Measurements from ENCODE around the gene HOXA4. TPM values are rescaled to one million over a fixed set of nuclear protein-coding genes. Genes with fewer than 3 reads are reported as not detected.

The HOXA4 gene
- total and polyA plus RNA-seq, 2 of the 8 experiments (the other 6 are each of a cell fraction or from before 2014, with no cell fraction given), result not detected

DNA sequence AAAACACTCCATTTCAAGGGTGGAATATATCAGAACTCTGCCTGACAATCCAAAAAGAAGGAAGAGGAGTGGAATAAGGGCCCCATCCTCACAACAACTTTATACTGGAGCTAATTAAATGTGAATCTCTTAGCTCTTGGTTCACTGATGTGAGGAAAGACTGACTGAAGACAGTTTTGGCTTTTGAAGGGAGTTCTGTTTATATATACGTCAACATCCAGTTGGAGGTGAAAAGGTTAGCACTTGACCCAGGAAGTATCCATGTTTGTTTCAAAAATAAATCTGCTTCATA lies 37.8 kb downstream of the HOXA4 start:
- no peak overlapping the region for H3K9ac ChIP-seq (replicated peaks in 1 of 4; ENCODE audit: extremely low read depth in 1 of 4, low read depth in 3 of 4, low read length in 3 of 4)
- no peak overlapping the region for H4K8ac ChIP-seq (ENCODE audit: extremely low read depth, insufficient read depth, low read length)
- H4K5ac ChIP-seq (ENCODE audit: insufficient read length, low read depth, low read length), result no peak overlapping the region
- H2AFZ ChIP-seq (ENCODE audit: low read length), result no peak overlapping the region
- H3K4me2 ChIP-seq (ENCODE audit: insufficient read depth in 1 of 2, low read depth in 2 of 2, low read length in 2 of 2), result no peak overlapping the region
- no peak overlapping the region for H3K18ac ChIP-seq (ENCODE audit: extremely low read depth, low read length)
- no peak for DNase-seq (ENCODE audit: low read depth in 1 of 2, low spot score in 2 of 2)
- H3K27ac ChIP-seq (ENCODE audit: low read depth, low read length), result no peak overlapping the region
- no peak overlapping the region for H4K91ac ChIP-seq (replicated peaks; ENCODE audit: insufficient read length, low read length)
- TF ChIP-seq SUZ12 (IDR thresholded peaks at IDR 0.05; ENCODE audit: low read length), result no peak
- TF ChIP-seq CHD1 (IDR thresholded peaks at IDR 0.05; ENCODE audit: low read depth, low read length), result no peak
- peak; percentile 59 for TF ChIP-seq EZH2 (IDR thresholded peaks at IDR 0.05; ENCODE audit: low read depth, low read length, severe bottlenecking)
- no peak overlapping the region for H2BK12ac ChIP-seq (ENCODE audit: low read depth, low read length)
- FAIRE-seq, result no peak
- peaks cover 0 to 5% (median 0%) of the 10 kb centered on the region in 4 experiments; a peak in 2 of 8 replicates for H3K36me3 ChIP-seq (ENCODE audit: control insufficient read depth in 2 of 4, insufficient read depth in 4 of 4, low read length in 3 of 4)
- no peaks in the 10 kb centered on the region for H3K79me2 ChIP-seq (ENCODE audit: control insufficient read depth in 1 of 2, insufficient read depth in 2 of 2, low read length in 2 of 2)
- no peak overlapping the region for H3K56ac ChIP-seq (replicated peaks; ENCODE audit: insufficient read length, low read depth, low read length)
- CTCF ChIA-PET (ENCODE audit: partially characterized antibody), result interaction anchor here (0.9 to 12.1 kb wide), 4 partner anchors 8 to 86 kb away, joined by 3 to 123 read pairs (median 4); partner anchors contain the start of genes HOXA5 and HOXA6
- peaks cover 7% of the 10 kb centered on the region; the same call in 1 of the 2 replicates for H3K23me2 ChIP-seq (ENCODE audit: low read depth, low read length)
- no peak overlapping the region for H3K4me3 ChIP-seq (ENCODE audit: extremely low read depth in 1 of 4, insufficient read depth in 2 of 4, low read depth in 3 of 4, low read length in 4 of 4)
- no peak overlapping the region for H3K4ac ChIP-seq (replicated peaks; ENCODE audit: insufficient read length, low read depth, low read length)
- H2BK20ac ChIP-seq (ENCODE audit: low read length), result no peak overlapping the region
- no peak overlapping the region for H2BK15ac ChIP-seq (ENCODE audit: low read length)
- no peak overlapping the region for H3K14ac ChIP-seq (ENCODE audit: insufficient read length)
- H3K23ac ChIP-seq (ENCODE audit: insufficient read length), result no peak overlapping the region
- H2AK5ac ChIP-seq (ENCODE audit: low read depth, low read length), result no peak overlapping the region
- H3K9me3 ChIP-seq (ENCODE audit: insufficient read depth in 2 of 2, low read depth in 1 of 2, low read length in 1 of 2), result no peaks in the 10 kb centered on the region; a peak in 1 of 4 replicates
- H3K4me1 ChIP-seq (replicated peaks in 1 of 4; ENCODE audit: control insufficient read depth in 3 of 4, insufficient read depth in 4 of 4, low read length in 3 of 4), result peaks cover 2 to 17% (median 10%) of the 10 kb centered on the region in 4 experiments
- no peak overlapping the region for H2BK5ac ChIP-seq (ENCODE audit: low read depth, low read length)
- H2BK120ac ChIP-seq (replicated peaks; ENCODE audit: low read depth, low read length), result no peak overlapping the region
- WGBS, 2 experiments (ENCODE audit: extremely low coverage in 1 of 2, insufficient coverage in 1 of 2, insufficient read length in 1 of 2, insufficient replicate concordance in 2 of 2, low coverage in 1 of 2, low lambda C conversion rate in 2 of 2, missing lambda C conversion rate in 1 of 2), result 35% methylated on average over 1 of the region's 1 CpG; no CpG with 5 or more reads in 1 of the 2 experiments
- H4K20me1 ChIP-seq (replicated peaks in 1 of 2; ENCODE audit: control insufficient read depth in 1 of 2, insufficient read depth in 2 of 2, low read length in 2 of 2), result peaks cover 11 to 36% of the 10 kb centered on the region in 2 experiments
- POLR2A ChIA-PET (ENCODE audit: partially characterized antibody), result no interaction called here
- H3K27me3 ChIP-seq (replicated peaks in 1 of 4; ENCODE audit: control insufficient read depth in 3 of 4, extremely low read depth in 1 of 4, insufficient read depth in 3 of 4, low read length in 3 of 4), result peaks cover 85 to 100% (median 96%) of the 10 kb centered on the region in 4 experiments
- H3K79me1 ChIP-seq (ENCODE audit: low read depth, low read length), result no peaks in the 10 kb centered on the region
